HEK293 (cell line): ENCODE data around the gene SLC25A14.

Experiments
- EGR2 ChIP-seq: fragments of 450-650 bp; formaldehyde crosslinking; IDR thresholded peaks from 2 replicates; pipeline ENCODE4 v1.5.1; 2016; ENCODE audit warnings: low read depth, missing biosample characterization, missing genetic modification characterization
- GLI4 ChIP-seq: fragments of 450-650 bp; formaldehyde crosslinking; IDR thresholded peaks from 2 replicates; pipeline ENCODE4 v1.5.1; 2016; ENCODE audit warnings: missing biosample characterization, missing genetic modification characterization
- GLIS2 ChIP-seq: fragments of 450-650 bp; formaldehyde crosslinking; IDR thresholded peaks from 2 replicates; pipeline ENCODE4 v1.5.1; 2016; ENCODE audit warnings: missing biosample characterization, missing genetic modification characterization
- KLF1 ChIP-seq: fragments of 450-650 bp; formaldehyde crosslinking; IDR thresholded peaks from 2 replicates; pipeline ENCODE4 v1.5.1; 2016; ENCODE audit warnings: missing biosample characterization, missing genetic modification characterization
- KLF16 ChIP-seq: fragments of 450-650 bp; formaldehyde crosslinking; IDR thresholded peaks from 2 replicates; pipeline ENCODE4 v1.5.1; 2017; ENCODE audit warnings: missing biosample characterization, missing genetic modification characterization
- KLF17 ChIP-seq: fragments of 450-650 bp; formaldehyde crosslinking; IDR thresholded peaks from 2 replicates; pipeline ENCODE4 v1.5.1; 2016; ENCODE audit warnings: missing biosample characterization, missing genetic modification characterization
- KLF9 ChIP-seq: fragments of 450-650 bp; formaldehyde crosslinking; IDR thresholded peaks from 2 replicates; pipeline ENCODE4 v1.5.1; 2016; ENCODE audit warnings: missing biosample characterization, missing genetic modification characterization, low read depth
- MYNN ChIP-seq: fragments of 450-650 bp; formaldehyde crosslinking; IDR thresholded peaks from 2 replicates; pipeline ENCODE4 v1.5.1; 2016; ENCODE audit warnings: missing biosample characterization, missing genetic modification characterization, borderline replicate concordance
- OSR2 ChIP-seq: fragments of 450-650 bp; formaldehyde crosslinking; IDR thresholded peaks from 2 replicates; pipeline ENCODE4 v1.5.1; 2016; ENCODE audit warnings: missing biosample characterization, missing genetic modification characterization
- PATZ1 ChIP-seq: fragments of 450-650 bp; formaldehyde crosslinking; IDR thresholded peaks from 2 replicates; pipeline ENCODE4 v1.5.1; 2016; ENCODE audit warnings: missing biosample characterization, missing genetic modification characterization
- SP2 ChIP-seq: fragments of 450-650 bp; formaldehyde crosslinking; IDR thresholded peaks from 2 replicates; pipeline ENCODE4 v1.5.1; 2016; ENCODE audit warnings: missing biosample characterization, missing genetic modification characterization
- SP3 ChIP-seq: fragments of 450-650 bp; formaldehyde crosslinking; IDR thresholded peaks from 2 replicates; pipeline ENCODE4 v1.5.1; 2016; ENCODE audit warnings: missing biosample characterization, missing genetic modification characterization
- SP7 ChIP-seq: fragments of 450-650 bp; formaldehyde crosslinking; IDR thresholded peaks from 2 replicates; pipeline ENCODE4 v1.5.1; 2016; ENCODE audit warnings: missing biosample characterization, missing genetic modification characterization
- TCF7L2 ChIP-seq: IDR thresholded peaks from 2 replicates; pipeline ENCODE4 v1.6.1; 2011; ENCODE audit warnings: low read depth, mild to moderate bottlenecking, inconsistent platforms, low read length, moderate library complexity, borderline replicate concordance
- ZBTB10 ChIP-seq: fragments of 450-650 bp; formaldehyde crosslinking; IDR thresholded peaks from 2 replicates; pipeline ENCODE4 v1.5.1; 2016; ENCODE audit warnings: missing biosample characterization, missing genetic modification characterization
- ZBTB17 ChIP-seq: fragments of 450-650 bp; formaldehyde crosslinking; IDR thresholded peaks from 2 replicates; pipeline ENCODE4 v1.5.1; 2016; ENCODE audit warnings: missing biosample characterization, missing genetic modification characterization
- ZBTB20 ChIP-seq: fragments of 450-650 bp; formaldehyde crosslinking; IDR thresholded peaks from 2 replicates; pipeline ENCODE4 v1.5.1; 2016; ENCODE audit warnings: missing biosample characterization, missing genetic modification characterization
- ZBTB26 ChIP-seq: fragments of 450-650 bp; formaldehyde crosslinking; optimal IDR thresholded peaks from 2 replicates; pipeline ENCODE3; 2016; ENCODE audit warnings: missing biosample characterization, mild to moderate bottlenecking, missing genetic modification characterization
- ZBTB48 ChIP-seq: fragments of 450-650 bp; formaldehyde crosslinking; IDR thresholded peaks from 2 replicates; pipeline ENCODE4 v1.5.1; 2016; ENCODE audit warnings: missing biosample characterization, missing genetic modification characterization
- ZFHX2 ChIP-seq: fragments of 450-650 bp; formaldehyde crosslinking; conservative IDR thresholded peaks from 2 replicates; pipeline ENCODE4 v1.5.1; 2016; ENCODE audit warnings: missing biosample characterization, missing genetic modification characterization
- ZFP69B ChIP-seq: fragments of 450-650 bp; formaldehyde crosslinking; IDR thresholded peaks from 2 replicates; pipeline ENCODE4 v1.5.1; 2016; ENCODE audit warnings: missing biosample characterization, missing genetic modification characterization
- ZNF10 ChIP-seq: fragments of 450-650 bp; formaldehyde crosslinking; IDR thresholded peaks from 2 replicates; pipeline ENCODE4 v1.5.1; 2017; ENCODE audit warnings: missing biosample characterization, missing genetic modification characterization
- ZNF169 ChIP-seq: fragments of 450-650 bp; formaldehyde crosslinking; IDR thresholded peaks from 2 replicates; pipeline ENCODE4 v1.5.1; 2016; ENCODE audit warnings: missing biosample characterization, missing genetic modification characterization
- ZNF324 ChIP-seq: fragments of 450-650 bp; formaldehyde crosslinking; IDR thresholded peaks from 2 replicates; pipeline ENCODE4 v1.5.1; 2016; ENCODE audit warnings: missing biosample characterization, missing genetic modification characterization
- ZNF335 ChIP-seq: fragments of 450-650 bp; formaldehyde crosslinking; conservative IDR thresholded peaks from 2 replicates; pipeline ENCODE4 v1.5.1; 2016; ENCODE audit warnings: missing biosample characterization, missing genetic modification characterization
- ZNF366 ChIP-seq: fragments of 450-650 bp; formaldehyde crosslinking; conservative IDR thresholded peaks from 2 replicates; pipeline ENCODE4 v1.5.1; 2016; ENCODE audit warnings: missing biosample characterization, missing genetic modification characterization
- ZNF394 ChIP-seq: fragments of 450-650 bp; formaldehyde crosslinking; IDR thresholded peaks from 2 replicates; pipeline ENCODE4 v1.5.1; 2016; ENCODE audit warnings: missing biosample characterization, missing genetic modification characterization, mild to moderate bottlenecking, moderate library complexity, borderline replicate concordance
- ZNF561 ChIP-seq: fragments of 450-650 bp; IDR thresholded peaks from 2 replicates; pipeline ENCODE4 v1.5.1; 2018; ENCODE audit warnings: missing biosample characterization, missing genetic modification characterization, borderline replicate concordance
- ZNF596 ChIP-seq: fragments of 450-650 bp; IDR thresholded peaks from 2 replicates; pipeline ENCODE4 v1.5.0; 2018; ENCODE audit warnings: missing biosample characterization, mild to moderate bottlenecking, missing genetic modification characterization, moderate library complexity
- ZNF600 ChIP-seq: fragments of 450-650 bp; formaldehyde crosslinking; IDR thresholded peaks from 2 replicates; pipeline ENCODE4 v1.5.1; 2016; ENCODE audit warnings: missing biosample characterization, missing genetic modification characterization
- ZNF660 ChIP-seq: fragments of 450-650 bp; IDR thresholded peaks from 2 replicates; pipeline ENCODE4 v1.5.1; 2018; ENCODE audit warnings: missing biosample characterization, mild to moderate bottlenecking, missing genetic modification characterization
- ZNF768 ChIP-seq: fragments of 450-650 bp; formaldehyde crosslinking; IDR thresholded peaks from 2 replicates; pipeline ENCODE4 v1.5.1; 2018; ENCODE audit warnings: missing biosample characterization, mild to moderate bottlenecking, missing genetic modification characterization

Gene SLC25A14

DNA sequence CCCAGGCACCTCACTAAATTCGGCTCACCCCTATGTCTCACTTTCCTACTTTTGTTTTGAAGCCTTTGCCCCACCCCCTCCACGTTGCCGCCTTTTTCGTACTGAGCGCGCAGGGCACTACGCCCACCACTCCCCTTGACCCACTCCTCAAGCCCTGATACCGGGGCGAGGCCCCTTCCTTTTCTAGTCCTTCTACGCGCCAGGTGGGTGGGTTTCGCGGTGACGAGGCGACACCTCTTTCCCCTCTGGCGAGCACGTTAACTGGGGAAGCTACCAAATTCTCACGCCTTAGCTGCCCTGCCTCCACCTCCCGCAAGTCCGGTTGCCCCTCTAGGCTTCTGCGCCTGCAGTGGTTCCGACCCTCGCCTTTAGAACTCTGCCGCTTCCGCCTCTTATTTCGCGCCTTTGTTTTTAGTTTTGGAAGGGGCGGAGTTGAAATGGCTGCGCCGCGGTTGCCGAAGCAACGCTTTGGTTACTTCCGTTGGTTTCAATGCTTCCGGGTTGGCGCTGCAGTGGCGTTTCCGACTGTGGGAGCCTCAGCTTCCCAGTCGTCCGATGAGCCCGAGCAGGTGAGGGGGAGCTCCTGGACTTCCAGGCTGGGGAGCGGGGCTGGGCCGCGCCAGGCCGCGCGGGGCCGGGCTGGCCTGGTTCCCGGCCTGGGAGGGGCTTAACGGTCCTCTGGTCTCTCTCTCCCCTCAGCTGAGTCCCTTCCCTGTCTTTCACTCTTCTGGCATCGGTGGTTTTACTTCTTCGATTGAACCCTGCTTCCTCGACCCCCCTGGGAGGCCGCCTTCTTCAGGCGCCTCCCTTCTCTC, at the start of gene SLC25A14 (continued):
- peak; percentile 76 for TF ChIP-seq EGR2
- TF ChIP-seq ZNF768 (tag by site-specific recombination), result no peak
- TF ChIP-seq ZNF324 (tag by site-specific recombination), result 0 out of 2 replicates have a peak, but pooled peaks have one; percentile 25
- 0 out of 2 replicates have a peak, but pooled peaks have one; percentile 65 for TF ChIP-seq KLF17
- TF ChIP-seq ZFHX2 (tag by site-specific recombination), result peak; percentile 83
- no peak for TF ChIP-seq ZBTB48 (tag by site-specific recombination)
- TF ChIP-seq ZBTB10 (tag by site-specific recombination), result no peak
- TF ChIP-seq KLF9 (tag by site-specific recombination), result peak; percentile 59
- TF ChIP-seq ZNF596, result no peak
- TF ChIP-seq ZNF660 (tag by site-specific recombination), result peak; percentile 36; the same call in 1 of the 2 replicates
- peak; percentile 41; the same call in 1 of the 2 replicates for TF ChIP-seq KLF16 (tag by site-specific recombination)
- TF ChIP-seq SP2 (tag by site-specific recombination), result peak; percentile 70
- TF ChIP-seq ZFP69B (tag by site-specific recombination), result 0 out of 2 replicates have a peak, but pooled peaks have one; percentile 15
- TF ChIP-seq ZNF394, result no peak
- TF ChIP-seq ZNF561 (tag by site-specific recombination), result 0 out of 2 replicates have a peak, but pooled peaks have one; percentile 47
- peak; percentile 93 for TF ChIP-seq KLF1 (tag by site-specific recombination)
- peak; percentile 62 for TF ChIP-seq GLIS2 (tag by site-specific recombination)
- peak; percentile 62; the same call in 1 of the 2 replicates for TF ChIP-seq SP3 (tag by site-specific recombination)
- TF ChIP-seq ZNF600 (tag by site-specific recombination), result peak; percentile 31; the same call in 1 of the 2 replicates
- TF ChIP-seq PATZ1 (tag by site-specific recombination), result peak; percentile 39; the same call in 1 of the 2 replicates
- peak; percentile 51; the same call in 1 of the 2 replicates for TF ChIP-seq MYNN (tag by site-specific recombination)
- peak; percentile 73 for TF ChIP-seq ZNF10
- no peak for TF ChIP-seq ZNF366 (tag by site-specific recombination)
- TF ChIP-seq TCF7L2, result peak; percentile 78; the same call in 1 of the 2 replicates
- TF ChIP-seq ZBTB20, result peak; percentile 41
- TF ChIP-seq ZBTB26 (tag by site-specific recombination), result peak; percentile 49
- TF ChIP-seq ZNF169, result no peak
- TF ChIP-seq OSR2 (tag by site-specific recombination), result peak; percentile 17; the same call in 1 of the 2 replicates
- peak; percentile 60; the same call in 1 of the 2 replicates for TF ChIP-seq GLI4 (tag by site-specific recombination)
- TF ChIP-seq ZNF335 (tag by site-specific recombination), result peak; percentile 90
- peak; percentile 74; the same call in 1 of the 2 replicates for TF ChIP-seq ZBTB17 (tag by site-specific recombination)
- no peak for TF ChIP-seq SP7 (tag by site-specific recombination)
